GM12892 (cell line): ENCODE data around the gene DHRS13.
"Not testable (repeated sequence)": the region's sequence is repeated elsewhere in the genome, so short reads cannot be mapped to it uniquely, and the experiment has no call there.

Experiments used
- POLR2A ChIP-seq: IDR thresholded peaks from 2 replicates; pipeline ENCODE4 v1.6.1; 2011; ENCODE audit warnings: low read depth, low read length, control low read depth
- TAF1 ChIP-seq: IDR thresholded peaks from 2 replicates; pipeline ENCODE4 v1.6.1; 2011; ENCODE audit warnings: low read depth, mild to moderate bottlenecking, control low read depth, low read length, borderline replicate concordance

DNA sequence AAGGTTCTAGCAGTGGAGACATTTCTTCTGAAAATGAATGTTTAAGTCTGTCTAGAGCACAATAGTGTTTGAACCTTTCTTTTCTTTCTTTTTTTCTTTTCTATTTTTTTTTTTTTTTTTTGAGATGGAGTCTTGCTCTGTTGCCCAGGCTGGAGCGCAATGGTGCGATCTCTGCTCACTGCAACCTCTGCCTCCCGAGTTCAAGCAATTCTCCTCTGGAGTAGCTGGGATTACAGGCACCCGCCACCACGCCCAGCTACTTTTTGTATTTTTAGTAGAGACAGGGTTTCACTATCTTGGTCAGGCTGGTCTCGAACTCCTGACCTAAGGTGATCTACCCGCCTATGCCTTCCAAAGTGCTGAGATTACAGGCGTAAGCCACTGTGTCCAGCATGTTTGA, 31.6 kb upstream of the DHRS13 start:
- TF ChIP-seq POLR2A, TAF1: not testable (repeated sequence)
